Brain microvascular endothelial cell (primary cell): ENCODE data around the gene KHDRBS2.
A peak's percentile ranks its signal among the peaks of the same experiment; 100 is the strongest.

Experiments used
- DNase-seq: peaks from one replicate; pipeline ENCODE4 v3.0.0-alpha.2; 2020
- H3K27ac ChIP-seq: fragments of 250-450 bp; sonication (Bioruptor Pico); 2 replicates; pipeline ENCODE4 v1.5.1; 2020; ENCODE audit warnings: mild to moderate bottlenecking, moderate library complexity
- H3K27me3 ChIP-seq: fragments of 250-450 bp; sonication (Bioruptor Pico); replicated peaks from 2 replicates; pipeline ENCODE4 v1.5.1; 2020; ENCODE audit warnings: mild to moderate bottlenecking
- H3K36me3 ChIP-seq: fragments of 250-450 bp; sonication (Bioruptor Pico); replicated peaks from 2 replicates; pipeline ENCODE4 v1.5.1; 2020; ENCODE audit warnings: mild to moderate bottlenecking
- H3K4me3 ChIP-seq: 2 replicates; pipeline ENCODE4 v1.5.1; 2011; ENCODE audit warnings: low read depth, mild to moderate bottlenecking, control low read depth, low read length, moderate library complexity
- in situ Hi-C: cut with HindIII; loops from 2 replicates; pipeline ENCODE4 v1.10.0; 2017; ENCODE audit warnings: low sequenced_read_pairs, low pct_ligation_motif_present
- TF ChIP-seq, protein P1 (sequence below): IDR thresholded peaks from 2 replicates; pipeline ENCODE4 v1.5.1; 2011; ENCODE audit warnings: low read depth, mild to moderate bottlenecking, moderate library complexity, low read length, control low read depth, inconsistent platforms; ENCODE audit errors: missing control alignments

The KHDRBS2 gene

GRCh38 chr6:62174548-62174947 lies 111.5 kb downstream of the KHDRBS2 start:
- Histone ChIP-seq H3K4me3 (no peak overlapping the region), H3K27me3 (no peaks in the 10 kb centered on the region), H3K27ac (no peak overlapping the region), H3K36me3 (no peaks in the 10 kb centered on the region)
- in situ Hi-C loops, result no loop called here
- no peak for DNase-seq
- TF ChIP-seq, protein P1, sequence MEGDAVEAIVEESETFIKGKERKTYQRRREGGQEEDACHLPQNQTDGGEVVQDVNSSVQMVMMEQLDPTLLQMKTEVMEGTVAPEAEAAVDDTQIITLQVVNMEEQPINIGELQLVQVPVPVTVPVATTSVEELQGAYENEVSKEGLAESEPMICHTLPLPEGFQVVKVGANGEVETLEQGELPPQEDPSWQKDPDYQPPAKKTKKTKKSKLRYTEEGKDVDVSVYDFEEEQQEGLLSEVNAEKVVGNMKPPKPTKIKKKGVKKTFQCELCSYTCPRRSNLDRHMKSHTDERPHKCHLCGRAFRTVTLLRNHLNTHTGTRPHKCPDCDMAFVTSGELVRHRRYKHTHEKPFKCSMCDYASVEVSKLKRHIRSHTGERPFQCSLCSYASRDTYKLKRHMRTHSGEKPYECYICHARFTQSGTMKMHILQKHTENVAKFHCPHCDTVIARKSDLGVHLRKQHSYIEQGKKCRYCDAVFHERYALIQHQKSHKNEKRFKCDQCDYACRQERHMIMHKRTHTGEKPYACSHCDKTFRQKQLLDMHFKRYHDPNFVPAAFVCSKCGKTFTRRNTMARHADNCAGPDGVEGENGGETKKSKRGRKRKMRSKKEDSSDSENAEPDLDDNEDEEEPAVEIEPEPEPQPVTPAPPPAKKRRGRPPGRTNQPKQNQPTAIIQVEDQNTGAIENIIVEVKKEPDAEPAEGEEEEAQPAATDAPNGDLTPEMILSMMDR, result no peak

GRCh38 chr6:62167736-62168135 lies 118.3 kb downstream of the KHDRBS2 start:
- Histone ChIP-seq H3K36me3 (no peaks in the 10 kb centered on the region), H3K27ac (no peak overlapping the region), H3K4me3 (no peak overlapping the region), H3K27me3 (no peaks in the 10 kb centered on the region)
- in situ Hi-C loops, result no loop called here
- DNase-seq, result no peak
- TF ChIP-seq, protein P1, result no peak

DNA sequence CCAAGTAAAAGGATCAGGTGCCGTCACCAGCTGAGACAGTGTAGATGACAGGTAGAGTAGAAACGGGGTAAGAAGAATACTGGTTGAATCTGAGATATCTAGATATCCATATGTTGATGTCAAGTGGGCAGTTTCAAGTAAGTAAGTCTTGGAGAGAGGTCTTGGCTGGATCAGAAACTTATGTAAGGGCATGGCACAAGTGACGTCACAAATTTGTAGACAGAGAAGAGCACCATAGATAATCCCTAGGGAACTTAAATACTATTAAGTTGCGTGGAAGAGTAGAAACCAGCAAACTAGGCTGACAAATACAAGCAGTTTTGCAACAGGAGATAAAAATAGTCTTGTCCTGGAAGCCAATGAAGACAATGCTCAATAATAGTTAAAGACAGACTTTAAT lies 123.2 kb downstream of the KHDRBS2 start:
- no peak for DNase-seq
- Histone ChIP-seq H3K36me3 (no peaks in the 10 kb centered on the region), H3K27ac (no peak overlapping the region), H3K4me3 (no peak overlapping the region), H3K27me3 (no peaks in the 10 kb centered on the region)
- TF ChIP-seq, protein P1, result no peak
- in situ Hi-C loops, result no loop called here

DNA sequence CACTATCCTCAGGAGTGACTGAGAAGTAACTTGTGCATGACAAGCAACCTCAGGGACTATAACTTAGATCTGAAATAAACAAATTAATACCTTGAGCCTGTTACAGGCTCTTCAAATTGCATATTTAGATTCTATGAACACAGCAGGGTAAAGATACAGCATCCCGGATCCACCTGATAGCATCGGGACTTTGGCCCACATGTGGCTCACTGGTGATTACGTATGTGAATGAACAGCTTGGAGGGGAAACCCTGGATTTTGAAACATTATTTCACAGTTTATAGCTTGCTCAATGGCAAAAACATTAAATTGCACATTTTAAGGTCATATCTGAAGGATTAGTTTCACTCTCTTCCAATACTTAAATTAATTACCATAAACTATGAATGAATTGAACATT lies 133.2 kb downstream of the KHDRBS2 start:
- in situ Hi-C loops, result no loop called here
- no peak for DNase-seq
- TF ChIP-seq, protein P1, result no peak

GRCh38 chr6:62150048-62150663 lies 135.9 kb downstream of the KHDRBS2 start:
- no peaks in the 10 kb centered on the region for H3K27me3 ChIP-seq
- in situ Hi-C loops, result no loop called here
- TF ChIP-seq, protein P1, result peak; percentile 51
- peak; percentile 1 for DNase-seq
- no peaks in the 10 kb centered on the region for H3K36me3 ChIP-seq
- H3K4me3 ChIP-seq, result no peak overlapping the region
- no peak overlapping the region for H3K27ac ChIP-seq

More for the DNA sequence above, 133.2 kb downstream of the KHDRBS2 start:
- Histone ChIP-seq H3K4me3 (no peak overlapping the region), H3K27ac (no peak overlapping the region), H3K27me3 (no peaks in the 10 kb centered on the region), H3K36me3 (no peaks in the 10 kb centered on the region)
